GM12892 (cell line): ENCODE data around the gene ARHGAP31.
"Not testable (repeated sequence)": the region's sequence is repeated elsewhere in the genome, so short reads cannot be mapped to it uniquely, and the experiment has no call there.

Experiments used
- DNase-seq: peaks from one replicate; pipeline ENCODE4 v3.0.0; 2011; ENCODE audit not compliant: insufficient read length
- FAIRE-seq: peaks from 2 replicates; lab custom pipeline; 2011; peaks lifted over from hg19 to GRCh38; lab: Jason Lieb, UNC
- POLR2A ChIP-seq: IDR thresholded peaks from 2 replicates; pipeline ENCODE4 v1.6.1; 2011; ENCODE audit warnings: low read depth, low read length, control low read depth
- POLR2AphosphoS5 ChIP-seq: IDR thresholded peaks from 2 replicates; pipeline ENCODE4 v1.6.1; 2011; ENCODE audit warnings: low read depth, low read length, control low read depth
- TAF1 ChIP-seq: IDR thresholded peaks from 2 replicates; pipeline ENCODE4 v1.6.1; 2011; ENCODE audit warnings: low read depth, mild to moderate bottlenecking, control low read depth, low read length, borderline replicate concordance

The ARHGAP31 gene

GRCh38 chr3:119315600-119316312 lies 21.6 kb downstream of the ARHGAP31 start:
- DNase-seq = no peak
- TF ChIP-seq TAF1 (no peak), POLR2AphosphoS5 (no peak), POLR2A (no peak)
- FAIRE-seq = no peak

GRCh38 chr3:119316313-119316670 lies 22.1 kb downstream of the ARHGAP31 start:
- FAIRE-seq (no peak), DNase-seq (no peak)
- no peak for TF ChIP-seq POLR2A
- TF ChIP-seq TAF1 = no peak
- no peak for TF ChIP-seq POLR2AphosphoS5

GRCh38 chr3:119318876-119319275 lies 24.7 kb downstream of the ARHGAP31 start:
- DNase-seq (no peak), FAIRE-seq (no peak)

GRCh38 chr3:119319311-119319710 lies 25.1 kb downstream of the ARHGAP31 start:
- TF ChIP-seq TAF1 = no peak
- no peak for TF ChIP-seq POLR2AphosphoS5
- no peak for TF ChIP-seq POLR2A
- FAIRE-seq (no peak), DNase-seq (no peak)

More at GRCh38 chr3:119318876-119319275, 24.7 kb downstream of the ARHGAP31 start:
- TF ChIP-seq TAF1 = no peak
- TF ChIP-seq POLR2AphosphoS5 = no peak
- no peak for TF ChIP-seq POLR2A

- DNase-seq, FAIRE-seq: not testable (repeated sequence)
Measured at GRCh38 chr3:119320785-119321184, 26.6 kb downstream of the ARHGAP31 start.

GRCh38 chr3:119322021-119322834 lies 28.0 kb downstream of the ARHGAP31 start:
- FAIRE-seq (peak; percentile 68), DNase-seq (peak; percentile 35)

GRCh38 chr3:119322835-119323722 lies 28.9 kb downstream of the ARHGAP31 start:
- TF ChIP-seq POLR2A = peak; percentile 86; the same call in 1 of the 2 replicates
- peak; percentile 67; the same call in 1 of the 2 replicates for TF ChIP-seq TAF1
- peak; percentile 83 for TF ChIP-seq POLR2AphosphoS5
- FAIRE-seq = peak; percentile 99
- DNase-seq = peak; percentile 75

More at GRCh38 chr3:119322021-119322834, 28.0 kb downstream of the ARHGAP31 start:
- TF ChIP-seq POLR2A (peak; percentile 72), POLR2AphosphoS5 (peak; percentile 74), TAF1 (no peak)

GRCh38 chr3:119323723-119324085 lies 29.5 kb downstream of the ARHGAP31 start:
- FAIRE-seq = peak; percentile 30
- TF ChIP-seq TAF1 (no peak), POLR2AphosphoS5 (no peak), POLR2A (no peak)

GRCh38 chr3:119324899-119325298 lies 30.7 kb downstream of the ARHGAP31 start:
- FAIRE-seq (peak; percentile 85), DNase-seq (no peak)
- TF ChIP-seq POLR2AphosphoS5 (no peak), TAF1 (no peak), POLR2A (no peak)

More at GRCh38 chr3:119323723-119324085, 29.5 kb downstream of the ARHGAP31 start:
- no peak for DNase-seq

- TF ChIP-seq TAF1 (no peak), POLR2A (no peak), POLR2AphosphoS5 (no peak)
- FAIRE-seq = no peak
- no peak for DNase-seq
Measured at GRCh38 chr3:119326976-119327375, 32.8 kb downstream of the ARHGAP31 start.

- FAIRE-seq = no peak
- no peak for TF ChIP-seq POLR2AphosphoS5
- TF ChIP-seq TAF1 = no peak
- TF ChIP-seq POLR2A = no peak
- no peak for DNase-seq
Measured at GRCh38 chr3:119329551-119329950, 35.4 kb downstream of the ARHGAP31 start.
